Measurements from ENCODE around the gene RIMKLB. TPM values are rescaled to one million over a fixed set of nuclear protein-coding genes. Genes with fewer than 3 reads are reported as not detected.

Gene RIMKLB, protein sequence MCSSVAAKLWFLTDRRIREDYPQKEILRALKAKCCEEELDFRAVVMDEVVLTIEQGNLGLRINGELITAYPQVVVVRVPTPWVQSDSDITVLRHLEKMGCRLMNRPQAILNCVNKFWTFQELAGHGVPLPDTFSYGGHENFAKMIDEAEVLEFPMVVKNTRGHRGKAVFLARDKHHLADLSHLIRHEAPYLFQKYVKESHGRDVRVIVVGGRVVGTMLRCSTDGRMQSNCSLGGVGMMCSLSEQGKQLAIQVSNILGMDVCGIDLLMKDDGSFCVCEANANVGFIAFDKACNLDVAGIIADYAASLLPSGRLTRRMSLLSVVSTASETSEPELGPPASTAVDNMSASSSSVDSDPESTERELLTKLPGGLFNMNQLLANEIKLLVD
- total RNA-seq, result 36.7 and 42.6 TPM in 2 replicates

DNA sequence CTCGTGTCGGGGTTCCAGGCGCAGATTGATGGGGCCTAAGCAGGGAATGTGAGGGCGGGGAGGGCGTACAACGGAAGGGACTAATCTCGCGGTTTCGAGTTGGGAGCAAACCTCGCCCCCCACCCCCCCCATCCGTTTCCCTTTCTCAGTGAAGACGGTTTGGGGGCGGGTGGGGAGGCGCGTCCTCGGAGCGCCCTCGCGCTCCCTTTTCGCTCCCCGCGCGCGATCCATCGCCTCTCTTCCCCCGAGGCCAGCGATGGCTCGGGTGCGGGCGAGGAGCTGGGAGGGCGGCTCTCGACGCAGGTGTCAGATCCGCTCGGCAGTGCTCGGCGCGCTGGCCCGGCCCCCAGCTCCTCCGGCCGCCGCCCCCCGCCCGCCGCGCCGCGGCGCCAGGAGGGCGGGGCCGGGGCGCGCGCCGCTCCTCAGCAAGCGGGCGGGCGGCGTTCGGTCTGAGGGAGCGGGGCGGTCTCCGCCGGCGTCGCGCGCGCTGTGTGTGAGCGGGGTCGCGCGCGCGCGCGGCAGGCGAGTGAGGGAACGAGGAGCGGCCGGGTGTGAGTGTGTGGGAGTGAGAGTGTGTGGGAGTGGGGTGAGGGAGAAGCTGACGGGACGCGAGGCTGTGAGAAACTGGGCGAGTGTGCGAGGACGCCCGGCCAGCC lies at the start of gene RIMKLB:
Gene RIMKLB, plus strand, starts transcription at position 516 of the 656 bp plus-strand sequence. CDS start 15,876 bp downstream, outside the sequence.
- no peak for FAIRE-seq
- Histone ChIP-seq H3K36me3 (ENCODE audit: control insufficient read depth, insufficient read depth, low read length) (no peaks in the 10 kb centered on the region), H3K4me3 (ENCODE audit: low read depth, low read length) (peak within 1 kb of the TSS; percentile 95), H3K27me3 (ENCODE audit: control insufficient read depth, insufficient read depth, low read length) (no peaks in the 10 kb centered on the region)
- peak; percentile 31 for DNase-seq (ENCODE audit: low read depth)
- TF ChIP-seq CTCF (IDR thresholded peaks at IDR 0.05; ENCODE audit: insufficient read depth, low read length, severe bottlenecking), result no peak

DNA sequence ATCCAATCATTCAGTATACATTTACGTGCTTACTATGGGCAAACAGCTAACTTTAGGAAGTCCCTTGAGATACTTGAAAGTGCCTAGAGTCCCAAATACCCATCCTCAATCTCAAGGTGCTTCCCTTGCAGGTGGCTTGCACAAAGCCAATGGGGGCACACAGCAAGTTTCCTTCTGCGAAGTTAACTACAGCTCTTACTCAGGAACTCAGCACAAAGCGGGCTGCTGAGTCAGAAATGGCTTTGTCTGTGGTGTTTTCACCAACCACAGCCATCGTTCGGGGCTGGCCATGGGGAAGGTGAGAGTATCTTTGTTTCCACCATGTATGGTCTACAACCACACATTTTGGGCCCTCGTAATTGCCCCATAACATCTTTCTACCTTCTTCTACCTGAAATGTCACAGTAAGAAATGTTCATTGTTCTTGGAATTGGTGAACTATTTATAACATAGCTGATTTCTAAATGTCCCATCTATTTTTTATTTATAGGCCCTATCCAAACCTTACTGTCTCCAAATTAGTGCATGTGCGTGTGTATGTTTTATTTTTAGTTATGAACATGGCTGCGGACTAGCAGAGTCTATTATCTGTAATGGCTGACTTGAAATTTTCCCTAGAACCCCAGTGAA lies 49.1 kb upstream of the RIMKLB start:
- DNase-seq (ENCODE audit: low read depth) (no peak), FAIRE-seq (no peak)
- Histone ChIP-seq H3K4me3 (ENCODE audit: low read depth, low read length) (no peak overlapping the region), H3K36me3 (ENCODE audit: control insufficient read depth, insufficient read depth, low read length) (no peaks in the 10 kb centered on the region), H3K27me3 (ENCODE audit: control insufficient read depth, insufficient read depth, low read length) (no peaks in the 10 kb centered on the region)
- TF ChIP-seq CTCF (IDR thresholded peaks at IDR 0.05; ENCODE audit: insufficient read depth, low read length, severe bottlenecking), result no peak

GRCh38 chr12:8655421-8655820 lies 42.4 kb upstream of the RIMKLB start:
- Histone ChIP-seq H3K4me3 (ENCODE audit: low read depth, low read length) (no peak overlapping the region), H3K36me3 (ENCODE audit: control insufficient read depth, insufficient read depth, low read length) (no peaks in the 10 kb centered on the region), H3K27me3 (ENCODE audit: control insufficient read depth, insufficient read depth, low read length) (no peaks in the 10 kb centered on the region)
- no peak for TF ChIP-seq CTCF (IDR thresholded peaks at IDR 0.05; ENCODE audit: insufficient read depth, low read length, severe bottlenecking)
- no peak for FAIRE-seq
- no peak for DNase-seq (ENCODE audit: low read depth)

GRCh38 chr12:8658346-8658745 lies 39.4 kb upstream of the RIMKLB start:
- DNase-seq (ENCODE audit: low read depth) (peak; percentile 84), FAIRE-seq (no peak)
- no peak overlapping the region for H3K4me3 ChIP-seq (ENCODE audit: low read depth, low read length)
- TF ChIP-seq CTCF (IDR thresholded peaks at IDR 0.05; ENCODE audit: insufficient read depth, low read length, severe bottlenecking), result no peak
- no peaks in the 10 kb centered on the region for H3K36me3 ChIP-seq (ENCODE audit: control insufficient read depth, insufficient read depth, low read length)
- H3K27me3 ChIP-seq (ENCODE audit: control insufficient read depth, insufficient read depth, low read length), result no peaks in the 10 kb centered on the region

GRCh38 chr12:8661016-8661415 lies 36.8 kb upstream of the RIMKLB start:
- H3K27me3 ChIP-seq (ENCODE audit: control insufficient read depth, insufficient read depth, low read length), result no peaks in the 10 kb centered on the region
- no peak for DNase-seq (ENCODE audit: low read depth)
- no peak for FAIRE-seq
- H3K36me3 ChIP-seq (ENCODE audit: control insufficient read depth, insufficient read depth, low read length), result no peaks in the 10 kb centered on the region
- no peak for TF ChIP-seq CTCF (IDR thresholded peaks at IDR 0.05; ENCODE audit: insufficient read depth, low read length, severe bottlenecking)
- no peak overlapping the region for H3K4me3 ChIP-seq (ENCODE audit: low read depth, low read length)
